HCT116 (cell line): ENCODE measurements around the gene INAVA.

Source experiments
- CEBPB ChIP-seq: IDR thresholded peaks from 2 replicates; pipeline ENCODE4 v1.6.1; 2012; ENCODE audit warnings: low read depth
- EGR1 ChIP-seq: IDR thresholded peaks from 2 replicates; pipeline ENCODE4 v1.6.1; 2012; ENCODE audit warnings: low read depth
- EZH2 ChIP-seq: fragments of 200-600 bp; sonication (generic); IDR thresholded peaks from 2 replicates; pipeline ENCODE4 v1.6.1; 2017; ENCODE audit warnings: antibody characterized with exemption, mixed run types
- POLR2AphosphoS5 ChIP-seq: IDR thresholded peaks from 2 replicates; pipeline ENCODE4 v1.6.1; 2011; ENCODE audit warnings: mild to moderate bottlenecking, low read depth, low read length, moderate library complexity
- RAD21 ChIP-seq: IDR thresholded peaks from 2 replicates; pipeline ENCODE4 v1.6.1; 2012; ENCODE audit warnings: low read depth, mild to moderate bottlenecking
- TF ChIP-seq, protein P1 (sequence below), 3 experiments: fragments of 200-600 bp in 1 of 3; sonication (generic) in 1 of 3; IDR thresholded peaks in 2 of 3; conservative IDR thresholded peaks in 1 of 3; 2 replicates each; pipeline ENCODE4 v1.5.1; 2012 to 2017; ENCODE audit warnings: low read depth in 2 of 3, low read length in 2 of 3, antibody characterized with exemption in 1 of 3, borderline replicate concordance in 1 of 3, control low read depth in 1 of 3, mild to moderate bottlenecking in 1 of 3, mixed read lengths in 1 of 3, mixed run types in 1 of 3, moderate library complexity in 1 of 3; ENCODE audit not compliant: insufficient read depth in 1 of 3

DNA sequence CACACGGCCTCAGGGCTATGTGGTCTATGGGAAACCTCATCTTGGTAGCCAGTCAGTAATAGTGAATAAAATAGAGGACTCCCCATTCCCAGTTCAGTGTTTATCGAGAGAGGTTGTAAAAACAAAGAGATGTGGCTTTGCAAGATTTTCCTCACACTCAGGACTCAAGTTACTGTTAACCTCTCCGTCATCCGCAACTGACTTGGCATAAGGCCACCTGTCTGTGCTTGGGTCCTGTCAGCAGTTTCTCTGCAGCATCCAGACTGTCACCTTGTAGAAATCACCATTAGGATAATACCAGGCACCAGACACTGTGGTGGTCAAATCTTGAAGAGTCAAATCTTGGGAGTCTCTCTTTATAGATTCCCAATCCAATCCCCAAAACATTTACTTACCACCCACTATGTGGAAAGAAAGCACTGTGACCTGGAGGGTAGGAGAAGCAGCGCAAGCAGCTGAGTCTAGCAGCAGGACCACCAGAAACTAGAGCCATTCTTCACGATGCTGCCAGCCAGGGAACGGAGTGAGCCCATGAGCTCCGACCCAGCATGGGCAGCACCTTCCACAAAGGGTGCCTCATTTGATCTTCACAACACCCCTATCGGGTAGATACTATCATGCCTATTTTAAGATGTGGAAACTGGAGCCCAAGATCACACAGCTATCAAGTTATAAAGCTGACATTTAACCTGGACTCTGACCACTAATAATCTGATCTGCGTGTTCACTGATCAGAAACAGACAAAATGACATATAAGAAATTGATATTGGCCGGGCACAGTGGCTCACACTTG is 27.5 kb upstream of the INAVA start:
- TF ChIP-seq, protein P1, sequence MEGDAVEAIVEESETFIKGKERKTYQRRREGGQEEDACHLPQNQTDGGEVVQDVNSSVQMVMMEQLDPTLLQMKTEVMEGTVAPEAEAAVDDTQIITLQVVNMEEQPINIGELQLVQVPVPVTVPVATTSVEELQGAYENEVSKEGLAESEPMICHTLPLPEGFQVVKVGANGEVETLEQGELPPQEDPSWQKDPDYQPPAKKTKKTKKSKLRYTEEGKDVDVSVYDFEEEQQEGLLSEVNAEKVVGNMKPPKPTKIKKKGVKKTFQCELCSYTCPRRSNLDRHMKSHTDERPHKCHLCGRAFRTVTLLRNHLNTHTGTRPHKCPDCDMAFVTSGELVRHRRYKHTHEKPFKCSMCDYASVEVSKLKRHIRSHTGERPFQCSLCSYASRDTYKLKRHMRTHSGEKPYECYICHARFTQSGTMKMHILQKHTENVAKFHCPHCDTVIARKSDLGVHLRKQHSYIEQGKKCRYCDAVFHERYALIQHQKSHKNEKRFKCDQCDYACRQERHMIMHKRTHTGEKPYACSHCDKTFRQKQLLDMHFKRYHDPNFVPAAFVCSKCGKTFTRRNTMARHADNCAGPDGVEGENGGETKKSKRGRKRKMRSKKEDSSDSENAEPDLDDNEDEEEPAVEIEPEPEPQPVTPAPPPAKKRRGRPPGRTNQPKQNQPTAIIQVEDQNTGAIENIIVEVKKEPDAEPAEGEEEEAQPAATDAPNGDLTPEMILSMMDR (IDR thresholded peaks at IDR 0.05 in 2 of 3, conservative IDR thresholded peaks at IDR 0.05 in 1 of 3; ENCODE audit: borderline replicate concordance in 1 of 3, insufficient read depth in 1 of 3, low read depth in 2 of 3, low read length in 2 of 3): no peak
- TF ChIP-seq POLR2AphosphoS5 (no peak), RAD21 (no peak), EZH2 (no peak), EGR1 (no peak), CEBPB (no peak)
